IPS-20b (cell line): ENCODE results near the gene GAMT.

Experiments used
- H3K27ac ChIP-seq: one replicate; pipeline ENCODE4 v1.5.1; 2013; ENCODE audit warnings: low read length
- H3K27me3 ChIP-seq: 2 replicates; pipeline ENCODE4 v1.6.1; 2013; ENCODE audit warnings: mild to moderate bottlenecking, low read length, inconsistent platforms; ENCODE audit not compliant: insufficient read depth
- H3K36me3 ChIP-seq: 2 replicates; pipeline ENCODE4 v1.6.1; 2013; ENCODE audit warnings: low read depth, mild to moderate bottlenecking, inconsistent platforms, low read length, moderate library complexity; ENCODE audit not compliant: insufficient read depth
- H3K4me1 ChIP-seq: 2 replicates; pipeline ENCODE4 v1.6.1; 2013; ENCODE audit warnings: mild to moderate bottlenecking, control low read depth, inconsistent platforms, low read length, moderate library complexity; ENCODE audit not compliant: insufficient read depth
- H3K4me3 ChIP-seq: 2 replicates; pipeline ENCODE4 v1.5.1; 2013; ENCODE audit warnings: mild to moderate bottlenecking, low read length, inconsistent platforms
- H3K9ac ChIP-seq: 2 replicates; pipeline ENCODE4 v1.6.1; 2013; ENCODE audit warnings: low read depth, mild to moderate bottlenecking, inconsistent platforms, low read length, moderate library complexity
- H3K9me3 ChIP-seq: 2 replicates; pipeline ENCODE4 v1.6.1; 2013; ENCODE audit warnings: mild to moderate bottlenecking, low read depth, low read length, inconsistent platforms; ENCODE audit not compliant: insufficient read depth

Gene GAMT

DNA sequence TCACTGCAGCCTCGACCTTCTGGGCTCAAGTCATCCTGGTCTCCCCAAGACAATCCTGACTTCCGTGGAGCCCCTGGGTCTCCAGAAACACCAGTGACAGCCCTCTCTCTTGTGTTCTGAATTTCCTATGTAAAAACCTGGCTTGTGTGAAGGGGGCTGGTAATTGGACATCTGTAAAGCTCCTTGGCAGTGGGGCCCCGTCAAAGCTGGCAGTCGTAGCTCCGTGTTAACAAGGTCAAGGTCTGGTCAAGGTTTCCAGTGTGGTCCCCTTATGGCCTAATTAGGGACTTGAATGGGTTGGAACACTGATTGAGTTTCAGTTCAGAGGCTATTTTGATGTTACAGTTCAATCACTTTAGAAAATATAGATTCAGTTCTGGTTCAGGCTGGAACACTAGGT lies 50.5 kb downstream of the GAMT start:
- peaks cover 3% of the 10 kb centered on the region; the same call in 1 of the 2 replicates for H3K4me1 ChIP-seq
- no peak overlapping the region for H3K4me3 ChIP-seq
- H3K36me3 ChIP-seq: no peaks in the 10 kb centered on the region
- H3K27me3 ChIP-seq: no peaks in the 10 kb centered on the region
- no peak overlapping the region for H3K9ac ChIP-seq
- no peak overlapping the region for H3K27ac ChIP-seq
- H3K9me3 ChIP-seq: no peaks in the 10 kb centered on the region

DNA sequence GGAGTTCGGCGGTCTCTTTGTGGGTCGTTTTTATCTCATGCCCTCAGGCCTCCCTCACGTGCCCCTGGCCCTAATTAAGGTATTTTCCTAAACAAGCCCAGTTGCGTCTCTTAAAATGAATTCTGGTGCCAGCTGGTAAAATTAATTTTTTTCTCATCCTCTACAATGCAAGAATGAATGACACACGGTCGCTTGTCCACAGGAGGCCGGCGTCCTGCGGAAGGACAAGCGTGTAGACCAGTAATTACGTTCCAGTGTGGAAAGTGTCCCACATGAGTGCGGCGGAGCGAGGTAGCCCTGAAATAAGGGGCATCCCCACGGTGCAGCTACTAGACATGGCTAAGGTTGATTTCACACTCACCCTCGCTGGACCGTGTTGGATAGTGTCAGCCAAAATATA lies 52.1 kb downstream of the GAMT start:
- H3K27me3 ChIP-seq: no peaks in the 10 kb centered on the region
- H3K4me3 ChIP-seq: no peak overlapping the region
- H3K4me1 ChIP-seq: no peaks in the 10 kb centered on the region
- H3K9me3 ChIP-seq: no peaks in the 10 kb centered on the region
- no peaks in the 10 kb centered on the region for H3K36me3 ChIP-seq
- H3K9ac ChIP-seq: no peak overlapping the region
- no peak overlapping the region for H3K27ac ChIP-seq
